ENCODE measurements around the gene PEX11B. TPM values are rescaled to one million over a fixed set of nuclear protein-coding genes. Genes with fewer than 3 reads are reported as not detected.

The PEX11B gene
- polyA plus RNA-seq, 1 of the 3 experiments (the other 2 are of a cell fraction): 26.1 TPM

GRCh38 chr1:145885738-145886287 lies 32.7 kb downstream of the PEX11B start, which contains the start of gene ANKRD35:
Gene ANKRD35, minus strand, starts transcription at chr1:145885866. Its CDS starts 108 bp downstream, at chr1:145885758.
- Histone ChIP-seq H3K36me3 (replicated peaks in 1 of 2; ENCODE audit: control insufficient read depth in 1 of 2, insufficient read depth in 2 of 2, low read length in 1 of 2) (no peaks in the 10 kb centered on the region), H3K27me3 (ENCODE audit: insufficient read depth) (no peaks in the 10 kb centered on the region), H3K79me2 (ENCODE audit: insufficient read depth) (no peaks in the 10 kb centered on the region), H3K4me3 (ENCODE audit: low read depth in 2 of 2, low read length in 1 of 2) (peak within 1 kb of the TSS; percentile 60 to 72), H4K20me1 (ENCODE audit: insufficient read depth) (no peaks in the 10 kb centered on the region), H3K9me3 (no peaks in the 10 kb centered on the region), H2AFZ (ENCODE audit: low read depth) (peak within 1 kb of the TSS; percentile 92), H3K9ac (no peak within 1 kb of the TSS), H3K27ac (ENCODE audit: low read depth in 2 of 2, low read length in 1 of 2) (no peak within 1 kb of the TSS), H3K4me1 (ENCODE audit: control insufficient read depth in 1 of 2, insufficient read depth in 2 of 2, low read depth in 1 of 2, low read length in 1 of 2) (peaks cover 2 to 18% of the 10 kb centered on the region in 2 experiments; a peak in 3 of 4 replicates), H3K4me2 (peak within 1 kb of the TSS; percentile 87), H3K9me2 (no peaks in the 10 kb centered on the region), H3F3A (replicated peaks; ENCODE audit: insufficient read depth) (peaks cover 7% of the 10 kb centered on the region)
- CTCF ChIA-PET: interaction anchor here (0.7 to 4.2 kb wide), 6 partner anchors 19 to 140 kb away, joined by 3 to 20 read pairs (median 6); partner anchors contain the start of genes ITGA10 and NUDT17
- POLR2A ChIA-PET: interaction anchor here (0.6 to 1.4 kb wide), 2 partner anchors 26 to 94 kb away, joined by 5 to 8 read pairs; partner anchors contain the start of gene PIAS3
- DNase-seq: peak; percentile 95
- TF ChIP-seq SIN3A (IDR thresholded peaks at IDR 0.05; ENCODE audit: borderline replicate concordance, low read depth, low read length) (0 out of 2 replicates have a peak, but pooled peaks have one; percentile 52), JUND (IDR thresholded peaks at IDR 0.05) (no peak), EZH2phosphoT487 (IDR thresholded peaks at IDR 0.05; ENCODE audit: borderline replicate concordance, low read depth) (no peak), FOSL2 (IDR thresholded peaks at IDR 0.05; ENCODE audit: borderline replicate concordance, low read depth) (no peak), MXI1 (IDR thresholded peaks at IDR 0.05; ENCODE audit: low read depth, low read length) (peak; percentile 65; the same call in 1 of the 2 replicates), PBX3 (IDR thresholded peaks at IDR 0.05) (peak; percentile 39), NRF1 (IDR thresholded peaks at IDR 0.05; ENCODE audit: low read depth, low read length) (0 out of 2 replicates have a peak, but pooled peaks have one; percentile 15), REST (IDR thresholded peaks at IDR 0.05; ENCODE audit: low read depth, low read length) (no peak)
- under 1% methylated on average over 10 of the region's 36 CpGs for WGBS (ENCODE audit: low lambda C conversion rate)

- Histone ChIP-seq H3K36me3 (replicated peaks in 1 of 2; ENCODE audit: control insufficient read depth in 1 of 2, insufficient read depth in 2 of 2, low read length in 1 of 2) (no peaks in the 10 kb centered on the region), H2AFZ (ENCODE audit: low read depth) (no peak overlapping the region), H3K27ac (ENCODE audit: low read depth in 2 of 2, low read length in 1 of 2) (no peak overlapping the region), H3K79me2 (ENCODE audit: insufficient read depth) (no peaks in the 10 kb centered on the region), H3K9ac (no peak overlapping the region), H3K4me2 (peak overlapping the region; percentile 87), H3K4me3 (ENCODE audit: low read depth in 2 of 2, low read length in 1 of 2) (0 out of 4 replicates have a peak overlapping the region, but pooled peaks of 1 of the 2 experiments have one; percentile 3), H3F3A (replicated peaks; ENCODE audit: insufficient read depth) (peaks cover 7% of the 10 kb centered on the region), H3K27me3 (ENCODE audit: insufficient read depth) (no peaks in the 10 kb centered on the region), H3K9me3 (no peaks in the 10 kb centered on the region), H3K4me1 (ENCODE audit: control insufficient read depth in 1 of 2, insufficient read depth in 2 of 2, low read depth in 1 of 2, low read length in 1 of 2) (peaks cover 2 to 15% of the 10 kb centered on the region in 2 experiments; a peak in 3 of 4 replicates), H4K20me1 (ENCODE audit: insufficient read depth) (no peaks in the 10 kb centered on the region), H3K9me2 (no peaks in the 10 kb centered on the region)
- no peak for DNase-seq
- WGBS (ENCODE audit: low lambda C conversion rate): 67% methylated on average over 1 of the region's 1 CpG
- CTCF ChIA-PET: interaction anchor here (1.5 to 6.5 kb wide), 3 partner anchors 7 to 39 kb away, joined by 4 to 54 read pairs (median 6); partner anchors contain the start of genes ITGA10 and NUDT17
- POLR2A ChIA-PET: no interaction called here
- TF ChIP-seq NFIC (IDR thresholded peaks at IDR 0.05; ENCODE audit: borderline replicate concordance) (no peak), ELF1 (IDR thresholded peaks at IDR 0.05) (no peak), SMC3 (IDR thresholded peaks at IDR 0.05; ENCODE audit: low read depth, low read length) (no peak)
Observed at GRCh38 chr1:145884675-145885074, 33.8 kb downstream of the PEX11B start.
